Measurements from ENCODE around the gene SHISA8.

DNA sequence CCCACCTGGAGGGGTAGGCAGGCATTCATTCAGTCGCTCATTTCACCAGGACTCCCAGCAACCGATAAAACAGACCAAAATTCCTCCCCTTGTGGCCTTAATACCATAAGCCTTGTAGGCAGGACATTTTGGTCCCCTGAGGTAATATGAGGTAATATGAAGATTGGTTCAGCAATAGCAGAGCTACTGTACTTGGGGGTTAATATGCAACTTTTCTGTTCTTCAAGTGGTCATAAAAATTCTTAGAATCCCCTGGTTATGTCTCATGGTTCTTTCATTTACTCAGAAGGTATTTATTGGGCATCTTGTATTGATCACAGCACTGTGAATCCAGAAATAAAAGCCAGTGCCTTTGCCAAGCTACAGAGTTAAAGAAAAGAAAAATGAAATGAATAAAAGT is 29.8 kb downstream of the SHISA8 start:
- no peak for TF ChIP-seq EP300 (IDR thresholded peaks at IDR 0.05; ENCODE audit: low read depth in 2 of 2, low read length in 2 of 2)
- TF ChIP-seq EP300 (CRISPR knock-in tag; IDR thresholded peaks at IDR 0.05; ENCODE audit: borderline replicate concordance) = no peak
- TF ChIP-seq FOSL2 (CRISPR knock-in tag; IDR thresholded peaks at IDR 0.05) = no peak

Measured in HepG2 (cell line).